ENCODE measurements around the gene MBOAT7.
"Not testable (repeated sequence)": the region's sequence is repeated elsewhere in the genome, so short reads cannot be mapped to it uniquely, and the experiment has no call there.

The MBOAT7 gene

DNA sequence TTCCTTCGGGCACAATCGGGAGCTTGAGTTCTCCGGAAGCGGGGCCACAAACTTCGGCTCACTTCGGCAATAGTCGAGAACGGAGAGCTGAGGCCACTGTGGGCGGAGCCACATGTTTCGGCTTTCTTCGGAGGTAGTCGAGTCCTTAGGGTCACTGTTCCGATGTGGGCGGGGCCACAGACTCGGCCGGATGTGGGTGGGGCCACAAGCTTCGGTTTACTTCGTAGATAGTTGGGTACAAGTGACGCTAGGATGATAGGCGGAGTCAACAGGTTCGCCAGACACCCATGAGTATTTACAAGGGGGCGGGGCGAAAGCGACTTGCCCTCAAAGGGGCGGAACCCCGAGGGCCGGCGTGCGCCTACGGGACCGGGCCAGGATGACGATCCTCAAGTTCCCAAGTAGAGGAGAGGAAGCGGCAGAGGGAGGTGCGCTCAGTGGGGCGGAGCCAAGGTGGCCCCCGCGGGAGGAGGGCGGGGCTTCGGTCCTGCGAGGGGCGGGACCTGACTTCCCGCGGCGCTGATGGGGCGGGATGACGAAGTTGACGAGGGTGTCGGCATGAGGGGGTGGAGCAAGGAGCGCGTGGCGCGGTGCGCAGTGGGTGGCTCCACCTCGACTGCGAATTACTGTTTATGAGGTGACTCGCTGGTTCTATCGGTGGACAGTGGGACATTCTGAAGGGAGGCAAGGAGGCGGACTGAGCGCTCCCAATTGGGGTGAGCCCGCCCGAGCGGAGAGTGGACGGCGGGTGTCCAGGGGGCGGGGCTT, 539 bp upstream of the MBOAT7 start:
- peak overlapping the region; percentile 76 for H3K4me3 ChIP-seq (replicated peaks; ENCODE audit: low read depth, low read length)
- TF ChIP-seq, protein P1, sequence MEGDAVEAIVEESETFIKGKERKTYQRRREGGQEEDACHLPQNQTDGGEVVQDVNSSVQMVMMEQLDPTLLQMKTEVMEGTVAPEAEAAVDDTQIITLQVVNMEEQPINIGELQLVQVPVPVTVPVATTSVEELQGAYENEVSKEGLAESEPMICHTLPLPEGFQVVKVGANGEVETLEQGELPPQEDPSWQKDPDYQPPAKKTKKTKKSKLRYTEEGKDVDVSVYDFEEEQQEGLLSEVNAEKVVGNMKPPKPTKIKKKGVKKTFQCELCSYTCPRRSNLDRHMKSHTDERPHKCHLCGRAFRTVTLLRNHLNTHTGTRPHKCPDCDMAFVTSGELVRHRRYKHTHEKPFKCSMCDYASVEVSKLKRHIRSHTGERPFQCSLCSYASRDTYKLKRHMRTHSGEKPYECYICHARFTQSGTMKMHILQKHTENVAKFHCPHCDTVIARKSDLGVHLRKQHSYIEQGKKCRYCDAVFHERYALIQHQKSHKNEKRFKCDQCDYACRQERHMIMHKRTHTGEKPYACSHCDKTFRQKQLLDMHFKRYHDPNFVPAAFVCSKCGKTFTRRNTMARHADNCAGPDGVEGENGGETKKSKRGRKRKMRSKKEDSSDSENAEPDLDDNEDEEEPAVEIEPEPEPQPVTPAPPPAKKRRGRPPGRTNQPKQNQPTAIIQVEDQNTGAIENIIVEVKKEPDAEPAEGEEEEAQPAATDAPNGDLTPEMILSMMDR (IDR thresholded peaks at IDR 0.05; ENCODE audit: low read depth, low read length, missing control alignments) = no peak
- peak; percentile 100 for DNase-seq (ENCODE audit: extremely low read depth, low read depth)

DNA sequence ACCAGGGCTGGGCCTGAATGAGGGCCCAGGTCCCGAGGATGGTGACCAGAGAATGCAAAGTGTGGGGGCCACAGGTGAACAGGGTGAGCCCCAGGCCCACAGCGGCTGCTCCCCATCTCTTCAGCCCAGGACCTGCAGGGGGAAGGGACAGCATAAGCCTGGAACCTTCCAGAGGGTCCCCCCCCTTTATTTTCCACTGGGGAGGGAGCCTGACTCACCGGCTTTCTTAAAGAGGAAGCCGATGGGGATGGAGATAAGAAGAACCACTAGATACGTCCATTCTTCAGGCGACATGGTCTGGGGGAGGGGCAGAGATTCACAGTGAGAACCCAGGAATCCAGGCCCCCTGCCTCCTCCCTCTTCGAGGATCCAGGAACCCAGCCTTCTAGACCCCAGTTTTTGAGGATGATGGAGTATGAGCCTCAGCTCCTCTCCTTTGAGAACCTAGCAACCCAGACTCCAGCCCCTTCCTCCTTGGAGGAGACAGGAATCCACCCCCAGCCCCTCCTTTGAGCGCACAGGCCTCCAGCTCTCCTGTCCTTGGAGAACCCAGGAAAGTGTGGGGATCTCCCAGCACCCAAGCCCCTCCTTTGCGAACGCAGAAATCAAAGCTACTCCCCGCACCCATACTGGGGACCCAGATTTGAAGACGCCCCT, 1.0 kb downstream of the MBOAT7 start:
- peak overlapping the region; percentile 76 for H3K4me3 ChIP-seq (replicated peaks; ENCODE audit: low read depth, low read length)
- TF ChIP-seq, protein P1 (IDR thresholded peaks at IDR 0.05; ENCODE audit: low read depth, low read length, missing control alignments) = no peak
- no peak for DNase-seq (ENCODE audit: extremely low read depth, low read depth)

DNA sequence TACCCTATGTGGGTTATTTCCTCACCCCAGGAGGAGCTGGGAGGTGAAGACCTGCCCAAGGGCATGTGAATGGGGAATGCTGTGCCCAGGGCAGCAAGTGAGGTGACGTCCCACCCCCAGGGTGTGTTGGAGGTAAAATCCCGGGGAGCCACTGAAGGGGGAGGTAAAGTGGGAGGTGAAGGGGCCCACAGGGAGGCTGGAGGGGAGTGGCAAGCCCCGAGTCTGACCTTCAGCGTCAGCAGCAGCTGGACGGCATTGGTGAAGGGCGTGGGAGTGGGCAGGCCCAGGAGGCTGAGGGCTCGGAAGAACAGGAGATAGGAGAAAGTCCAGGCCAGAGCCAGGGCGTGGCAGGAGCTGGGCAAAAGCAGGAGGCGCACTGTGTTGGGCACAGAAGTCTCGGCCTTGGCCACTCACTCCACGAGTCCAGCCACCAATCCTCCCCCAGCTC, 2.4 kb downstream of the MBOAT7 start:
- no peak for DNase-seq (ENCODE audit: extremely low read depth, low read depth)
- TF ChIP-seq, protein P1 (IDR thresholded peaks at IDR 0.05; ENCODE audit: low read depth, low read length, missing control alignments) = no peak
- H3K4me3 ChIP-seq (replicated peaks; ENCODE audit: low read depth, low read length) = no peak overlapping the region

DNA sequence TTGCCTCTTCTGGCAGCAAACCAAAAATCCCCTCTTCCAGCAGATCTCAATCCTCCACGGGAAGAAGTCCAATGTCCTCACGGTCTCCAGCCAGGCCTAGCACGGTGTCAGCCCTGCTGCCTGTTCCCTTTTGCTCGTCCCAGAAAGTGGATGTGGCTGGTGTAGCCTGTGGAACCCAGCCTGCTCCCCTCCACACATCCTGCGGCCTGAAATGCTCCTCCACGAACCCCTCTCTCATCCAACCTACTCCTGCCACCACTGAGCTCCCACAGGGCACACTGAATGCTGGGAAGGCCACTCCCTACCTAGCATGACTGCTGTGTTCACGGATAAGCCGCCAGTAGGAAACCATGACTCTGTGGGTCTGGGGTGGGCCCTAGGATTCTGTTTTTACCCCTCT, 3.0 kb downstream of the MBOAT7 start:
- no peak for DNase-seq (ENCODE audit: extremely low read depth, low read depth)
- H3K4me3 ChIP-seq (replicated peaks; ENCODE audit: low read depth, low read length) = no peak overlapping the region
- TF ChIP-seq, protein P1 (IDR thresholded peaks at IDR 0.05; ENCODE audit: low read depth, low read length, missing control alignments) = no peak

DNA sequence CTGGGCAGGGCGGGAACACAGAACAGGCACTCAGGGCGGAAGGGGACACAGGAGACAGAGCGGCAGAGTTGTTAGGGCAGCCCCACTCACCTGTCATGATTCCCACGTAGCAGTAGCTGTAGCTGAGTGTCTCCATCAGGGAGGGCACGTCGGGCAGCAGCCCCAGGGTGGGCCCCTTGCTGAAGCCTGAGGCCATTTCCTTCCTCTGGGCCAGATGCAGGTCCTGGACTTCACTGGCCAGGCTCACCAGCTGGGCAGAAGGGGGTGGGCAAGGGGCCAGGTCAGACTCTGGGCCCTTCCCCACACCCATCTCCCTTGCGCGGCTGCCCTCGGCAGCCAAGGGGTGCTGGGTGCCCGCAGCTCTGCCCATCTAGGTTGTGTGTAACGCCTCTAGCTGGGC, 5.9 kb downstream of the MBOAT7 start:
- no peak for DNase-seq (ENCODE audit: extremely low read depth, low read depth)
- TF ChIP-seq, protein P1 (IDR thresholded peaks at IDR 0.05; ENCODE audit: low read depth, low read length, missing control alignments) = no peak

DNA sequence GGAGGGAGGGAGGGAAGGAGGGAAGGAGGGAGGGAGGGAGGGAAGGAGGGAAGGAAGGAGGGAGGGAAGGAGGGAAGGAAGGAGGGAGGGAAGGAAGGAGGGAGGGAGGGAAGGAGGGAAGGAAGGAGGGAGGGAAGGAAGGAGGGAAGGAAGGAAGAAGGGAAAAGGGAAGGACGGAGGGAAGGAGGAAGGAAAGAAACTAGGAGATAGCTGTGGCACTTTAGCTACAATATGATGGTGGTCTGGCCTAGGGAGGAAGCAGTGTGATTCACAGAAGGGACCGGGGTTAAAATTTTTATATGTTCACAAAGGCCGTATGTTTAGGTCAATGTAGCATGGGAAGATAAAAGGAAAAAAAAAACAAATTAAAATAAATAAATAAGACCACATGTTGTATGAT, 7.5 kb downstream of the MBOAT7 start:
- not testable (repeated sequence) for DNase-seq (ENCODE audit: extremely low read depth, low read depth); H3K4me3 ChIP-seq (replicated peaks; ENCODE audit: low read depth, low read length)

More for the DNA sequence above, 5.9 kb downstream of the MBOAT7 start:
- no peak overlapping the region for H3K4me3 ChIP-seq (replicated peaks; ENCODE audit: low read depth, low read length)

DNA sequence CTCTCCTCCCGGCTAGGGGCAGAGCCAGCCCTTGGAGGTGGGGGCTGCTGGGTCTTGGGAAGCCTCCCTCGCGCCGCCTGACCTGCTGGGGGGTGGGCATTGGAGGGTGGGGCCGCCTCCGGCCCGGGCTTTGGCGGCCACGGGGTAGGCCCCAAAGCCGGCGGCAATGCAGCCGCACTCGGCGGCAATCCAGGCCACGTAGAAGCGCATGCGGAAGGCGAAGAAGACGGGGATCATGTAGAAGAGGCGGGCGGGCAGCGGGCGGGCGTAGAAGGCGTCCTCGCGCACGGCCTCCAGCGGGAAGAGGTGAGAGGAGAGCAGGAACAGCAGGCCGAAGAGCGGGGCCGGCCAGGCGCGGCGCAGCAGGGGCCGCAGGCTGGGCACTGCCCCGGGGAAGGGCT, 8.7 kb downstream of the MBOAT7 start:
- TF ChIP-seq, protein P1 (IDR thresholded peaks at IDR 0.05; ENCODE audit: low read depth, low read length, missing control alignments) = no peak
- no peak overlapping the region for H3K4me3 ChIP-seq (replicated peaks; ENCODE audit: low read depth, low read length)
- no peak for DNase-seq (ENCODE audit: extremely low read depth, low read depth)
